Kidney epithelial cell (primary cell): ENCODE data around the gene RASGRP1. TPM values are rescaled to one million over a fixed set of nuclear protein-coding genes. Genes with fewer than 3 reads are reported as not detected.

Experiments
- DNase-seq: peaks from one replicate; pipeline ENCODE4 v3.0.0-alpha.2; 2010; ENCODE audit warnings: low read depth
- H3K27me3 ChIP-seq: 2 replicates; pipeline ENCODE4 v1.6.0; 2011; ENCODE audit warnings: low read length; ENCODE audit not compliant: control insufficient read depth, insufficient read depth
- H3K36me3 ChIP-seq: 2 replicates; pipeline ENCODE4 v1.5.1; 2011; ENCODE audit warnings: low read length; ENCODE audit not compliant: control insufficient read depth, insufficient read depth
- H3K4me3 ChIP-seq: 2 replicates; pipeline ENCODE4 v1.5.1; 2011; ENCODE audit warnings: low read depth, mild to moderate bottlenecking, control low read depth, low read length
- total RNA-seq: library from RNA; depleted of rRNA; stranded (reverse); fragments of >200 nt; gene quantifications from 2 replicates; pipeline ENCODE4 v1.2.3, GENCODE V29; 2015
- TF ChIP-seq, protein P1 (sequence below): IDR thresholded peaks from 2 replicates; pipeline ENCODE4 v1.5.1; 2011; ENCODE audit warnings: mild to moderate bottlenecking, moderate library complexity, low read length, control low read depth, inconsistent platforms; ENCODE audit not compliant: insufficient read depth, poor library complexity, severe bottlenecking

RASGRP1 gene
- total RNA-seq, 1 donor from 2014 or later = 3.1 TPM

DNA sequence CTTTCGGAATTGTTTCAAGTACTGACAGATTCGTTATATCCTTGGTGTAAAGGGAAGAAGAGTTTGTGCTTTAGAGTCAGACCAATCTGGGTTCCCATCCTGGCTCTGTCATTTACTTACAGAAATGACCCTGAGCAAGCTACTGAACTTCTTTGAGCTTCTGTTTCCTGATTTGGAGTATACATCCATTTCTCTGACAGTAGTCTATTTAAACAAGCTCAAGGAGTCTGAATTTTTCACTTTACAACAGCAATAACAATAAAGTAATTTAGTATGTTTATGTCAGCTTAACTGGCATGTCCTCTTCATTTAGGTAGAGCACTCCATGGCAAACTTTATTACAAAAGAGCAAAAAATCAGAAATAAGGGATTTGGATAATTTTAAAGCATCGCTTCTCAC lies 82.9 kb downstream of the RASGRP1 start:
- TF ChIP-seq, protein P1, sequence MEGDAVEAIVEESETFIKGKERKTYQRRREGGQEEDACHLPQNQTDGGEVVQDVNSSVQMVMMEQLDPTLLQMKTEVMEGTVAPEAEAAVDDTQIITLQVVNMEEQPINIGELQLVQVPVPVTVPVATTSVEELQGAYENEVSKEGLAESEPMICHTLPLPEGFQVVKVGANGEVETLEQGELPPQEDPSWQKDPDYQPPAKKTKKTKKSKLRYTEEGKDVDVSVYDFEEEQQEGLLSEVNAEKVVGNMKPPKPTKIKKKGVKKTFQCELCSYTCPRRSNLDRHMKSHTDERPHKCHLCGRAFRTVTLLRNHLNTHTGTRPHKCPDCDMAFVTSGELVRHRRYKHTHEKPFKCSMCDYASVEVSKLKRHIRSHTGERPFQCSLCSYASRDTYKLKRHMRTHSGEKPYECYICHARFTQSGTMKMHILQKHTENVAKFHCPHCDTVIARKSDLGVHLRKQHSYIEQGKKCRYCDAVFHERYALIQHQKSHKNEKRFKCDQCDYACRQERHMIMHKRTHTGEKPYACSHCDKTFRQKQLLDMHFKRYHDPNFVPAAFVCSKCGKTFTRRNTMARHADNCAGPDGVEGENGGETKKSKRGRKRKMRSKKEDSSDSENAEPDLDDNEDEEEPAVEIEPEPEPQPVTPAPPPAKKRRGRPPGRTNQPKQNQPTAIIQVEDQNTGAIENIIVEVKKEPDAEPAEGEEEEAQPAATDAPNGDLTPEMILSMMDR = no peak
- no peaks in the 10 kb centered on the region for H3K27me3 ChIP-seq
- no peak for DNase-seq

GRCh38 chr15:38481113-38481512 lies 83.5 kb downstream of the RASGRP1 start:
- Histone ChIP-seq H3K36me3 (no peaks in the 10 kb centered on the region), H3K4me3 (no peak overlapping the region), H3K27me3 (no peaks in the 10 kb centered on the region)
- no peak for DNase-seq
- TF ChIP-seq, protein P1 = no peak

More for the DNA sequence above, 82.9 kb downstream of the RASGRP1 start:
- H3K36me3 ChIP-seq = no peaks in the 10 kb centered on the region
- no peak overlapping the region for H3K4me3 ChIP-seq

DNA sequence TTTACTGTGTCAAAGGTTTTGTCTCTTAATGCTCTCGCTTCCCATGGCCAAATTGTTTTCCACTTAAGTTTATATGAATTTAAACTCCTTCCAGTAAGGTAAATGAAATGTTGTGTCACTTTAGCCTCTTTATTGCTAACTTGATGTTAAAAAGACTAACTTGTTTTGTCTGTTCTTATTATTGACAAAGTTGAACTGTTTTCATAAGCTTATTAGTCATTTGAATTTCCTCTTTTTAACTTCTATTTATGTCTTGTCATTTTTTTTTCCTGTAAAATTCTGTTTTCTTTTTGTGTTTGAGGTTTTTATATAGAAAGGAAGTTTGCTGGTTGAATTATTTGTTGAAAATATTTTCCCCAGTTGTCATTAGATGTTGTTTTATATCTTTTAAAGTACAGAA lies 84.9 kb downstream of the RASGRP1 start:
- H3K27me3 ChIP-seq = no peaks in the 10 kb centered on the region
- TF ChIP-seq, protein P1 = no peak
- DNase-seq = no peak
- no peaks in the 10 kb centered on the region for H3K36me3 ChIP-seq
- no peak overlapping the region for H3K4me3 ChIP-seq

- no peak for DNase-seq
- Histone ChIP-seq H3K36me3 (no peaks in the 10 kb centered on the region), H3K27me3 (no peaks in the 10 kb centered on the region), H3K4me3 (no peak overlapping the region)
- TF ChIP-seq, protein P1 = no peak
Measured at GRCh38 chr15:38479266-38479665, 85.3 kb downstream of the RASGRP1 start.

DNA sequence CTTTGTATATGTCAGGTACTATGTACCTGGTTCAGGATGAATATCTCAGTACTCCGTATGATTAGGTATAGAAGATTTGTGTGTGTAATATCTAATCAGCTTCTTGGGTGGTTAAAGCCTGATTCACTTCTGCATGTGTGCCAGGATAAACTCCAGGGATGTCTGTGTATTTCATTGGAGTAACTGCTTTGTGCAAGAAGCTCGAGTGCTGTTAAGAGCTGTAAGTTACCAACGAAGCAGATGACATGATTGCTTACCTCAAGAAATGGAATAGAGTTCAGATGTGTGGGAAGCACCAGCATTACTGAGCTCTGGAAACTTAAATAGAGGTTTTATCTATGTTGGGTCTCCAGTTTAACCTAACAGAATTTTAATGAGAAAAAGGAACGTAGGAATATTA lies 87.0 kb downstream of the RASGRP1 start:
- no peaks in the 10 kb centered on the region for H3K36me3 ChIP-seq
- TF ChIP-seq, protein P1 = no peak
- H3K4me3 ChIP-seq = no peak overlapping the region
- H3K27me3 ChIP-seq = no peaks in the 10 kb centered on the region
- DNase-seq = no peak

- DNase-seq = no peak
- TF ChIP-seq, protein P1 = no peak
Measured at GRCh38 chr15:38476120-38476519, 88.5 kb downstream of the RASGRP1 start.

More at GRCh38 chr15:38476120-38476519, 88.5 kb downstream of the RASGRP1 start:
- Histone ChIP-seq H3K4me3 (no peak overlapping the region), H3K36me3 (no peaks in the 10 kb centered on the region), H3K27me3 (no peaks in the 10 kb centered on the region)
